Chondrocyte (in vitro differentiated cells): ENCODE results near the gene UVRAG. TPM values are rescaled to one million over a fixed set of nuclear protein-coding genes. Genes with fewer than 3 reads are reported as not detected.

Source experiments
- DNase-seq: peaks from one replicate; pipeline ENCODE4 v3.0.0; 2021; ENCODE audit warnings: mixed read lengths, low spot score
- H3K27ac Mint-ChIP-seq: one replicate; pipeline ENCODE4 v1.8.0; 2021; ENCODE audit warnings: mild to moderate bottlenecking, moderate library complexity, mixed read lengths; ENCODE audit not compliant: unreplicated experiment
- H3K27me3 Mint-ChIP-seq: 2 replicates; pipeline ENCODE4 v1.8.0; 2021; ENCODE audit warnings: low read depth, mixed read lengths
- H3K36me3 Mint-ChIP-seq: 2 replicates; pipeline ENCODE4 v1.8.0; 2021; ENCODE audit warnings: low read depth, mixed read lengths
- H3K4me1 Mint-ChIP-seq: 2 replicates; pipeline ENCODE4 v1.8.0; 2021; ENCODE audit warnings: low read depth, mild to moderate bottlenecking, mixed read lengths
- H3K4me3 Mint-ChIP-seq: one replicate; pipeline ENCODE4 v1.8.0; 2021; ENCODE audit warnings: mild to moderate bottlenecking, moderate library complexity, mixed read lengths; ENCODE audit not compliant: unreplicated experiment
- H3K9me3 Mint-ChIP-seq: 2 replicates; pipeline ENCODE4 v1.8.0; 2021; ENCODE audit warnings: low read depth, mixed read lengths
- total RNA-seq: library from RNA; stranded (reverse); gene quantifications from 3 replicates; pipeline ENCODE4 v1.2.1, GENCODE V29; 2021
- TF ChIP-seq, protein P1 (sequence below): fragments of 200-600 bp; sonication (generic); IDR thresholded peaks from 2 replicates; pipeline ENCODE4 v1.5.0; 2021; ENCODE audit warnings: antibody characterized with exemption, mild to moderate bottlenecking, moderate library complexity

UVRAG gene
- total RNA-seq, 1 donor from 2014 or later, result 16.9 TPM

DNA sequence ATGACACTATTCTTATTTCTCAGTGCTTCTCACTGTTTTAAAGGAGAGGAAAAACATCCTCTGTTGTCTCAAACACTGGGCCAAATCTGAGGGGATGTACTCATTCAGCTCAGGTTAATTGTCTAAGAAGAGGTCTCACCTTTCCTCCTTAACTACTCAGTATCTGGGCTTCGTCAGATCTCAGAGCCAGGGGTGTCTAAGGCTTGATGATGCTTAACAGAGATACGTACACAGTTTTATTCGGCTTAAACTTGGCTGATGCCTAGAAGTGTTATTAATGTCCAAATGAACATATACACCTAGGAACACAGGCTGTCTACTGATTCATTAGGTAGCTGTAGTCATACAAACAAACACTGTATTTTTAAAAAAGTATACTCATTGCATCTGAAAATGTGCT lies 85.8 kb downstream of the UVRAG start:
- Mint-ChIP-seq H3K36me3 (no peaks in the 10 kb centered on the region), H3K27ac (no peak overlapping the region), H3K4me3 (no peak overlapping the region), H3K4me1 (peaks cover 67% of the 10 kb centered on the region), H3K9me3 (no peaks in the 10 kb centered on the region), H3K27me3 (no peaks in the 10 kb centered on the region)
- DNase-seq, result no peak
- TF ChIP-seq, protein P1, sequence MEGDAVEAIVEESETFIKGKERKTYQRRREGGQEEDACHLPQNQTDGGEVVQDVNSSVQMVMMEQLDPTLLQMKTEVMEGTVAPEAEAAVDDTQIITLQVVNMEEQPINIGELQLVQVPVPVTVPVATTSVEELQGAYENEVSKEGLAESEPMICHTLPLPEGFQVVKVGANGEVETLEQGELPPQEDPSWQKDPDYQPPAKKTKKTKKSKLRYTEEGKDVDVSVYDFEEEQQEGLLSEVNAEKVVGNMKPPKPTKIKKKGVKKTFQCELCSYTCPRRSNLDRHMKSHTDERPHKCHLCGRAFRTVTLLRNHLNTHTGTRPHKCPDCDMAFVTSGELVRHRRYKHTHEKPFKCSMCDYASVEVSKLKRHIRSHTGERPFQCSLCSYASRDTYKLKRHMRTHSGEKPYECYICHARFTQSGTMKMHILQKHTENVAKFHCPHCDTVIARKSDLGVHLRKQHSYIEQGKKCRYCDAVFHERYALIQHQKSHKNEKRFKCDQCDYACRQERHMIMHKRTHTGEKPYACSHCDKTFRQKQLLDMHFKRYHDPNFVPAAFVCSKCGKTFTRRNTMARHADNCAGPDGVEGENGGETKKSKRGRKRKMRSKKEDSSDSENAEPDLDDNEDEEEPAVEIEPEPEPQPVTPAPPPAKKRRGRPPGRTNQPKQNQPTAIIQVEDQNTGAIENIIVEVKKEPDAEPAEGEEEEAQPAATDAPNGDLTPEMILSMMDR, result no peak

GRCh38 chr11:75902631-75903030 lies 87.6 kb downstream of the UVRAG start:
- Mint-ChIP-seq H3K9me3 (no peaks in the 10 kb centered on the region), H3K27me3 (no peaks in the 10 kb centered on the region), H3K27ac (no peak overlapping the region), H3K36me3 (no peaks in the 10 kb centered on the region), H3K4me1 (peaks cover 65% of the 10 kb centered on the region), H3K4me3 (no peak overlapping the region)
- TF ChIP-seq, protein P1, result no peak
- DNase-seq, result no peak

DNA sequence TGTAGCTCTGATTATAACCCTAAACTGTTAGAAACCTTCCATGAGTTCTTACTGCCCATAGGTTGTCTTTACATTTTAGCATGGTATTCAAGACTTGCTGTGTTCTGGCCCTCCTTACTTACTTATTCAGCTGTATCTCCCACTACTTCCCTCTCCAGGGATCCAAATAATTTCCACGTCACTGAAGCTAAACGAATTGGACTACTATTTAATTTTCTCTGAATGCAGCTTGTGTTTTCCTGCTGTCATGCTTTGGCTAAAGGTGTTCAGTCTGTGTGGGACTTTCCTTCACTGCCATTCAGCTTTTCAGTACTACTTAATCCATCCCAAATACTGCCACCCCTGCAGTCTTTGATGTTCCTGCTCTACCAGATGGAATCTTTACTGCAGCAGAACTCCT lies 88.3 kb downstream of the UVRAG start:
- DNase-seq, result no peak
- Mint-ChIP-seq H3K27me3 (no peaks in the 10 kb centered on the region), H3K27ac (no peak overlapping the region), H3K4me3 (no peak overlapping the region), H3K4me1 (peaks cover 64% of the 10 kb centered on the region), H3K9me3 (no peaks in the 10 kb centered on the region), H3K36me3 (no peaks in the 10 kb centered on the region)
- TF ChIP-seq, protein P1, result no peak

GRCh38 chr11:75905434-75905833 lies 90.4 kb downstream of the UVRAG start:
- no peak for DNase-seq
- Mint-ChIP-seq H3K36me3 (no peaks in the 10 kb centered on the region), H3K4me1 (peaks cover 56% of the 10 kb centered on the region), H3K9me3 (no peaks in the 10 kb centered on the region), H3K27me3 (no peaks in the 10 kb centered on the region), H3K4me3 (no peak overlapping the region), H3K27ac (no peak overlapping the region)
- TF ChIP-seq, protein P1, result no peak

- H3K9me3 Mint-ChIP-seq, result no peaks in the 10 kb centered on the region
- peaks cover 57% of the 10 kb centered on the region for H3K4me1 Mint-ChIP-seq
- TF ChIP-seq, protein P1, result no peak
- DNase-seq, result no peak
- H3K36me3 Mint-ChIP-seq, result no peaks in the 10 kb centered on the region
- no peaks in the 10 kb centered on the region for H3K27me3 Mint-ChIP-seq
- no peak overlapping the region for H3K4me3 Mint-ChIP-seq
- H3K27ac Mint-ChIP-seq, result no peak overlapping the region
Measured at GRCh38 chr11:75907906-75908527, 93.0 kb downstream of the UVRAG start.
